ENCODE results near the gene NIPAL3.
"Not testable (repeated sequence)": the region's sequence is repeated elsewhere in the genome, so short reads cannot be mapped to it uniquely, and the experiment has no call there.

Gene NIPAL3

DNA sequence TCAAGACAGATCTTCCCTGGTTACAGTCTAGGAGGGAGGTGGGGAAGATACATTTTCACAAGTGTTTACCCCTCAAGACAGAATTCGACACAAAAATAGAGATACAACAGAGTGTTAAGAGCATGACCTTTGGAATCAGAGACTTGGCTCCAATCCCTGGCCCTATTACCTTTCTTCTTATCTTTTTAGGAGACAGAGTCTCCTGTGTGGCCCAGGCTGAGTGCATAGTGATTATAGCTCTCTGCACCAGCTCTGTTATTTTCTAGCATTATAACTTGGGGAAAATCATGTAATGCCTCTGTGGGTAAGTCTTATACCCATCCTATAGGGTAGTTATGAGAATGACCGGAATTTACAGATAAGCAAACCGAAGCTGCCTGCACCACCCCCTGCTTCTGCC, 9.8 kb downstream of the NIPAL3 start:
- DNase-seq (ENCODE audit: low read depth): no peak

DNA sequence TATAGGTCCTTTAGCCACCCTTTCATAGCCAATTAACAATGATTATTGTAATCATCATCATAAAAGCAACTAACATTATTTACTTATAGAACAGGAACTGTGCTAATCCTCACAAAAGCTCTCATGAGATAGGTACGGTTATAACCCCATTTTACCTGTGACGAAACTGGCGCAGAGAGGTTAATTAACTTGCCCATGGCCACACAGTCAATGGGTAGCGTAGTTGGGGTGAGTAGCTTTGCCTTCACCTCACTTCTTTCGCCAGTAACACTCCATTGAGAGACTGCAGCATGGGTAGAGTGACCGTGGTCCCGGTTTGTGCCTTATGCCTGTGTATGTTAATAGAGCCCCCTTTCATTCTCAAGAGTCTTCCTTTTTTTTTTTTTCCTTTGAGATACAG, 10.3 kb downstream of the NIPAL3 start:
- no peak for DNase-seq (ENCODE audit: low read depth)

DNA sequence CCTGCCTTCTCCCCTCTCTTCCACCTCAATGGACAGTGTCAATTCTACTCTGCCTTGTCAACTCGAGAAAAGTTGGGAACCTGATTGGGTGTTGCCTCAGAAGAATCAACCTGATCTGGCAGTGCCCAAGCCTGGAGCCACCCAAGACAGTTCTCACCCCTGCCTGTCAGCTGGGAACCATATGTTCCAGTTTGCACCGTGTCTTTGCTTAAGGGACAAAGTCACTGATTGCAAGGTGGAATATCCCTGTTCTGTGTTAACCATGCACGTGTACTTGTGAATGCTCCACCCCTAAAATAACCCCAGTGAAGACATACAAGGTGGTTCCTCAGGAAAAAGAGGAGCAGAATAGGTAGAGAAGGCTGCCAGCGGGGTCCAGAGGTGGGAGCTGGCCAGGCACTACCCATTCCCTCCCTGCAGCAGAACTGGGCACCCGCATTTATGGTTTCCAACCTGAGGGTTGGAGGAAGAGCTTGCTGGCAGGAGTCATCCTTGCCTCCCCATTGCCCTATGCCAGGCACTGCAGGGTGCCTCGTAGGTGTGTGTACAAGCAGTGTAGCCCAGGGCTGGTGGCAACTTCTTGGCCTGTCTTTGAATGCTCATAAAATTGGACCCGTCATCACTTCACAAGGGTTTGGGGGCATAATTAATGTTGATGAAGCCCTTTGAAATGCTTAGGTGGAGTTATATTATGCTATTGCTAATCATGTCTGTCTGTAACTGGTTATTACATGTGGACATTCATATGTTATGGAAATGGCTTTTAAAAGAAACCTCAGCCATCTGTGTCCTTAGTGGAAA, 11.3 kb downstream of the NIPAL3 start:
- DNase-seq (ENCODE audit: low read depth): no peak

DNA sequence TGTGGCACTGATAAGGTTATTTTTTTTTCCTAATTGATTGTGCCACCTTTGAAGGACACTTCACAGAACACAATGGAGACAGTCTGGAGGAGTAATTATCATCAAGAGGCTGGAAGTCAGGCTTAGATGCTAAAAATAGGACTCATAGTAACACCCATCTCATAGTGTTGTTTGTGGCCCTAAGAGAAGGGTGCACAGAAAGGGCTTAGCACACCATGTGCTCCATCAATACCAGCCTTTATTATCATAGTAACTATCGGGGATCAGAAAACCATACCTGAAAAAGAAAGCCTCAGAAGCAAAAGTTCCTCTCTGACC, 11.9 kb downstream of the NIPAL3 start:
- no peak for DNase-seq (ENCODE audit: low read depth)

DNA sequence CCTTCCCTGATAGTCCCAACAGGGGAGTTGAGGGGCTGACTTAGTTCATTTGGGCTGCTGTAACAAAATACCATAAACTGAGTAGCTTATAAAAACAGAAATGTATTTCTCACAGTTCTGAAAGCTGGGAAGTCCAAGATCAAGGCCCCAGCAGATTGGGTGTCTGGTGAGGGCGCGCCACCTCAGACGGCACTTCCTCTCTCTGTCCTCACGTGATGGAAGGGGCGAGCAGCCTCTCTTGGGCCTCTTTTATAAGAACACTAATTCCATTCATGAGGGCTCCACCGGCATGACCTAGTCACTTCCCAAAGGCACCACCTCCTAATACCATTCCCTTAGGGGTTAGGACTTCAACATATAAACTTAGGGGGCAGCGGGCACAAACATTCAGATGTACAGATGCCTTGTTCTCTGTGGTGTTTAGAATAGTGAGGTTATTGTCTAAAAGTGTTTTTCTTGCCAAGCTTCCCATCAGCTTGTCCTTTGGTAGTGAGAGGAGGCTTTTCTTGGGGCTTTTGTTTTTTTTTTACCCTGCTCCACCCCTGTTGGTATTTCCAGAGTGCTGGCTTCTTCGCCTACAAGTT, 20.3 kb downstream of the NIPAL3 start:
- DNase-seq (ENCODE audit: low read depth): no peak

DNA sequence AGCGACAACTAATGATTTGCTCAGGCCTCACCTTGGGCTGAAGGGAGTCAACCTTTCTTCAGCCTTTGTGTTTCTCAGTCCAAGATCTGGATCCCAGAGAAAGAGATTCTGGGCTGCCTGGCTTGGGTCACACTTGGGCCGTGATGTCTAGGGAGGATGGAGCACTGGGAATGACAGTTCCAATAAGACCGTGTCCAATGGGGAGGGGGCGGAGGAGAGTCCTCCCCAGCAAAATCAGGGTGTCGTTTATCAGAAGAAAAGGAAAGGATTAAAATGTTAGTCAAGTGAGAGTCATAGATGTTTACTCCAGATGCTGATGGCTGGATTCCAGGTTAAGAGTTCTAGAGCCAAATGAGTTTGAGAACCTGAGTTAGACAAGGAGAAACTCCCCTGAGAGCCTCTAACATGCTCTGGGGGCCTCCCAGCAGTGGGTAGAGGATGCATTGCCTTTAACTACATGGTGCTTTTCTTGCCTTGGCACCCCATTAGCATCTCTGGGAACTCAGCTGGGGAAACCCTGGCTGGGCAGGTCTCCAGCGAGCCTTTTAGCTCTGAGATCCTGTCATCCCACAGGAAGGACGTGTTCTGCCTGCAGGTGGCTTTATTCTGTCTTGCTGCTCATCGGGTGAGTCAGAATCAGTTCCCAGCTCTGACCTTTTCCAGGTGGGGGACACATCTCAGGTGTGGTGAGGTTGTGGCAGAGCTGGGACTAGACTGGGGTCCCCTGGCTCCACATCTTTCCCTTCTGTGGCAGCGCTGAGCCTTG, 22.2 kb downstream of the NIPAL3 start:
- DNase-seq (ENCODE audit: low read depth): no peak

DNA sequence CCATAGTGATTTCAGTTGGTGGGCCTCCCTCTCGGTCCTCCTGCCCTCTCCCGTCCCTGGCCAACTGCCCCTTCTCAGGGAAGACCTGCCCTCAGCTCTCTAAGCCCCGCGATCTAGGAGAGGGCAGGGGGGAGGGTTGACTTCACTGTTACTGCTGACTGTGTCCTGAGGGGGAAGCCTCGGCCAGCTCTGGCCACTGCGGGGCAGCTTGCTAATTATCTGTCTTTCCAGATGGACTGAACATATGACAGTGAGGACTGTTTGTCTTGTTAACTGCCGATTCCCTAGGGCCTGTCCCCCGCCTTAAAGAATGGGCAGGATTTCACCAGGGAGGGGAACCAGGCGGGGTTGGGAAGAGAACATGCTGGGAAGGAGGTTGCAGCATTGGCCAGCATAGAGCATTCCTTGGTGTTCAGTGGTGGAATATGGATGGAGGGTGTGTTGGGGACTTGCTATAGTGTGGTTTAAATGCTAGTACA, 22.9 kb downstream of the NIPAL3 start:
- DNase-seq (ENCODE audit: low read depth): no peak

DNA sequence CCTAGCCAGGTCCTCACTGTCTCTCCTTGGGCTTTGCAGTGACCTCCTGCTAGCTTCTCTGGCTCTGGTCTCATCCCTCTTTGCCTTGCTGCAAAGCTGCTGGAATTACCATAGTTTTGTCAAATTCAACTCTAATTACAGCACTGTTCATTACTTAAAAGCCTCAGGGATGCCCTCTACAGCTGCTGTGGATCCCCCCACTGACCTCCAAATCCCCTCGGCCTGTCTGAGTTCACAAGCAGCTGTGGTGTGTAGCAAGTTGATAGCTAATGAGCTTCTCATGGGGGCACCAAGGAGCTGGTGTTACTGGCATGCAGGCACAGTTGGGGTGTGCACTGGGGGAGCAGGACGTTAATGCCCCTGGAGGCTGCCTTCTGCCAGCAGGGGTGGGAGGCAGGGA, 24.8 kb downstream of the NIPAL3 start:
- no peak for DNase-seq (ENCODE audit: low read depth)

DNA sequence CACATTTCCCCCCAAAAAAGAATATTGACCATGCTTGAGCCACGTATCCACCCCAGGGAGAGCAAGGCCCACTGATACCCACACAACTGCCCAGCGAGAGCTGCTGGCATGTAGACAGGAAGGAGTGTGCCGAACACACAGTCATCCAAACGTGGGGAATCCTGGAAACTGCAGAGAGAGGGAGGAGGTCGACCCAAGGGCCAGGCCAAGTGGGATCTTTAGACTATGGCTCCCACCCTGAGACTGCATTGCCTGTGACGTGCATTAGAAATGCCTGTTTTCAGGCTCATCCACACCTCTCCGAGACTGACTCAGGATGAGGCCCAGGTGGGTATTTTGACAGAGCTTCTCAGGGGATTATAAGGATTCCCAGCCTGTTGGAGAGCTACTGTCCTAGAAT, 25.9 kb downstream of the NIPAL3 start:
- DNase-seq (ENCODE audit: low read depth): no peak

DNA sequence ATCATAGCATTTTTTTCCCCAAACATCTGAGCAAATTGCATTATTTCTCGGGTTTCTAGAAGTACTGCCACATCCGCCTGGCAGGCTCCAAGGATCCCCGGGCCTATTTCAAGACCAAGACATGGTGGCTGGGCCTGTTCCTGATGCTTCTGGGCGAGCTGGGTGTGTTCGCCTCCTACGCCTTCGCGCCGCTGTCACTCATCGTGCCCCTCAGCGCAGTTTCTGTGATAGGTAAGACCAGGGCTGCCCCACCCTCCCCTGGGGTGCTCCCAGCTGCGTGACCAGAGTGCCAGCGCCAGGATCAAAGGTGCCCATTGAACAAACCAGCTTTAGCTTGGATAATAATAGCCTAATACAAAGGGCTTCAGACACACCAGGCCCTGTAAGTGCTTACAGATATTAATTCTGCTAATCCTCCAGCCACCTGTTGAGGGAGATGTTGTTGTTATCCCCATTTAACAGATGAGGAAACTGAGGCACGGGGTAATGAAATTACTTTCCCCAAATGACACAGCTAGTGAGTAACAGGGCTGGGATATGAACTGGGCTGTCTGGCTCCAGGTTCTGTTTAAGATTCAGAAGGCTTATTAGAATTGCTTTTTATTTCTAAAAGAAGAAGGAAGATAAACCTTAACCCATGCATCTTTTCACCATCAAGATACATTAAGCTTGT, 26.5 kb downstream of the NIPAL3 start:
- DNase-seq (ENCODE audit: low read depth): no peak

DNA sequence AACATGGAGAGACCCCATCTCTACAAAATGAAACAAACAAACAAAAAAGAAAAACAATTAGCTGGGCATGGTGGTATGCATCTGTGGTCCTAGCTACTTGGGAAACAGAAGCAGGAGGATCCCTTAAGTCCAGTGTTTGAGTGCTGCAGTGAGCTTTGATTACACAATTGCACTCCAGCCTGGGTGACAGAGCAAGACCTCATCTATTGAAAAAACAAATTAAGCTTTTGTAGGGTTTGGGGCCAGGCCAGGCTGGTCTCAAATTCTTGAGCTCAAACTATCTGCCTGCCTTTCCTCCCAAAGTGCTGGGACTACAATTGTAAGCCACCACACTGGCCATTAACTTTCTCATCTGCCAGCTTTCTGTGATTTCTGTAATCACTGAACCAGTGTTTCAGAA, 27.2 kb downstream of the NIPAL3 start:
- DNase-seq (ENCODE audit: low read depth): no peak

DNA sequence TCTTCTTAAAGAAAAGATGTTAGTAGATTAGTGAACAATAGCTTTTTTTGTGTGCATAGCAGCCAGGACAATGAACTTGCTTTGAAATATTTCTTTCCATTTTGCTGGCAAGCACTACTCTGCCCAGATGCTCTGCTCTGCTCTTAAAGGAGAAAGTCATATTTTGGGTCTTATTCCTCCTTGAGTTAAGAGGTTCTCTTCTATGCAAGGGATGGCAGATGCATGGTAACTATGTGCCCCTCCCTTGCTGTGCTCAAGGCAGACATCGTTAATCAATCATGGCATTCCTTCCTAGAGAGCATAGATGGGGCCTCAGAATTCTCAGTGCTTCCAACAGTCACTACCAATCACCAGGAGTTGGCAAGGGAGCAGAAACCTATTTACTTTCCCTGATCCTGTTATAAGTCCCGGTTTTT, 27.6 kb downstream of the NIPAL3 start:
- DNase-seq (ENCODE audit: low read depth): no peak

DNA sequence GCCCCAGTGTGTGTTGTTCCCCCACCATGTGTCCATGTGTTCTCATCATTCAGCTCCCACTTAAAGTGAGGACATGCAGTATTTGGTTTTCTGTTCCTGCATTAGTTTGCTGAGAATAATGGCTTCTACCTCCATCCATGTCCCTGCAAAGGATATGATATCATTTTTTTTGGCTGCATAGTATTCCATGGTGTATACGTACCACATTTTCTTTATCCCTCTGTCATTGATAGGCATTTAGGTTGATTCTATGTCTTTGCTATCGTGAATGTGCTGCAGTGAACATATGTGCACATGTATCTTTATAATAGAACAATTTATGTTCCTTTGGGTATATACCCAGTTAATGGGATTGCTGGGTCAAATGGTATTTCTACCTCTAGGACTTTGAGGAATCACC, 30.8 kb downstream of the NIPAL3 start:
- DNase-seq (ENCODE audit: low read depth): not testable (repeated sequence)

DNA sequence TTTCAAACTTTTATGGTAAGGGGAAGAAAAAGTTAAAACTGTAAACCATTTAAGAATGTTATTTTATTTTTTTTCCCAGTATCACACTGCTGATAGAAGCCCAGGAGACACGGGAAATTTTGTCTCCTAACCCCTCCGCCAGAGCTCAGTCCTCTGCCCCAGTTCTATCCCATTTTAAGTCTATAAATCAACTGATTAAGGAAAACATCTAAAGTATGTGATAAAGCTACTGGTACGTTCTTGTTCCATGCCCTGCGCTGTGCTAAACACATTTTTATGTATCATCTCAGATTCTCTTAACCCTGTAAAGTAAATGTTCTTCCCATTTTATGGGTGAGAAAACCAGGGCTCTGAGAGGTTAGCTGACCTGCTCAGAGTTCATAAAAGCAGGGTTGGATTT, 34.7 kb downstream of the NIPAL3 start:
- no peak for DNase-seq (ENCODE audit: low read depth)

DNA sequence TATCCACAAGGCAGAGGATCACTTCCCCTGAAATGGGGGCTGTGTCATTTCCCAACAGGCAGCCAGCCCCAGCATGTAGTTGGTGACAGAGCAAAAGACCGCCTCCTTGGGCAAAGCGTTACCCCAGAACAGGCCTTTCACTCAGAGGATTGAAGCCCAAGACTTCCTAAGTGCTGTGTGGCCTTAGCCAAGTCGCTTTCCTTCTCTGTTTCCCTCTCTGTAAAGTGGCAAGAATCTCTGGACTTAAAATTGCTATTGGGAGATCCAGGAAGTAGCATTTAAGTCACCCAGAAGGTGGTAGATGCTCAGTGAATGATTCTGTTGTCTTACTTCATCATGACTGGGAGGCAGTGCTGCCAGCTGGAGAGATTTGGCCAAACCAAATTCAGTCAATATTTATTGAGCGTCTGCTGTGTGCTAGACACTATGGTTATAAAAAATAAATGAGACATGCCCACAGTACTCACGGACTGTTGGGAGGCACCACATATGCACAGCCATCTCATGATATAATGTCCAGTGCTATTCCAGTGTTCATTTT, 35.3 kb downstream of the NIPAL3 start:
- DNase-seq (ENCODE audit: low read depth): no peak

DNA sequence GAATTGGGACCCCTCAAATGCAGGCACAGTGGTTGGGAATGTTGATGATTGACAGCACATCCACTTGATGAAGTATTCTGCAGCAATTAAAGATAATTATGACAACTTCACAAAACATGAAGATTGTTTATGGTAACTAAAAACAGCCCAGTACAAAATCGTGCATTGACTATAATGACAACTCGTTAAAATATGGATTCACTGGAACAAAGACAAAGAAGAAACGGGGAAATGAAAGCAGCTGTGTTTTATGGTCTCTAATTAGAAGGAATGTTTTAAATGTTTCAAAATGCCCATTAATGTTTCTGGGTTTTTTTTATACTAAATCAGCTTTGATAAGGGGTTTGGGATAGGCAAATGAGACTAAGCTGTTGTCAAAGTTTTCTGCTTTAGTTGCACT, 36.1 kb downstream of the NIPAL3 start:
- DNase-seq (ENCODE audit: low read depth): no peak

DNA sequence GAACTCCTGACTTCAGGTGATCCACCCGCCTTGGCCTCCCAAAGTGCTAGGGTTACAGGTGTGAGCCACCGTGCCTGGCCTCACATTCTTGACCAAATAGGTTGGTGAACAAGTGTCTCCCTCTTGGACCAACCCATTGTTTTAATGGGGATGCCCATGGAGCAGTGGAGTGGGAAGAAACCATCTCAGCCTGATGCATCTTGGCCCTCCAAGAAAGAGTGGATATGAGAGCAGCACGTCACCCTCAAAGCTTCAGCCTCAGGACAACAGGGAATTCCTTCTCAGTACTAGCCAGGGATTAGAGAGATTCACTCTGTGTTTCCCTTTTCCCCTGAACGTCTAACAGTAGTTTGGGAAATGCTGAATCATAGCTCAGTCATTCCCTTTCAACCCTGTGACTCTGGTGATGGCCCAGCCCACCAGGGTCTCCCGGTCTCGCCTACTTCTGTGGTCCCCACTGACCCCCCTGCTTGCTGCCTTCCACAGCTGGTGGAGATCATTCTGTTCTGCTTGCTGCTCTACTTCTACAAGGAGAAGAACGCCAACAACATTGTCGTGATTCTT, 37.4 kb downstream of the NIPAL3 start:
- no peak for DNase-seq (ENCODE audit: low read depth)

DNA sequence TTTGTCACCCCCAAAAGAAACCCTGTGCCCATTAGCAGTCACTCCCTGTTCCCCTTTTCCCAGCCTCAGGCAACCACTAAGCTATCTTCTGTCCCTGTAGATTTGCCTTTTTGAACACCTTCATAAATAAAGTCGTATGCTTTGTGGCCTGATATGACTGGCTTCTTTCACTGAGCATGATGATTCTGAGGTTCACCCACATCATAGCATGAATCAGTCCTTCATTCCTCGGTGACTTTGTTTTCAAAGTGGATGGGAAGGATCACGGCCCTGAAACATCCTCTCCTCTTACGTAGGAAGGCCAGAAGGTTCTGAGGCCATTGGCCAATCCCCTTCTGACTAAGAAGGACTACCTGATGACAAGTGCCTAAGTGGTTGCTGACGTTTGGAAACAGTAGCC, 39.1 kb downstream of the NIPAL3 start:
- DNase-seq (ENCODE audit: low read depth): no peak

DNA sequence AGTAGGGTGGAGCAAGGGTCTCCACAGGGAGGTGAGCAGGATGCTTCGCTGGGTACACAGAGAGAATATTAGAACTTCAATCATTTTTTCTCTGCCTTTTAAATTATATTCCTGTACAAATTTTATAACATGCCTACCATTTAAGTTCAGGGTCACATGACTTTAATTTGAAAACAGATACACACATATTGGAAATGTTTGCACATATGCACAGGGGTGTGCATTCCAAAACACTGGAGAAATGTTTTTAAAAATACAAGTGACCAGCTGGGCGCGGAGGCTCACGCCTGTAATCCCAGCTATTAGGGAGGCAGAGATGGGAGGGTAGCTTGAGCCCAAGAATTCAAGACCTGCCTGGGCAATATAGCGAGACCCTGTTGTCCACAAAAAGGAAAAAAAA, 39.7 kb downstream of the NIPAL3 start:
- no peak for DNase-seq (ENCODE audit: low read depth)

DNA sequence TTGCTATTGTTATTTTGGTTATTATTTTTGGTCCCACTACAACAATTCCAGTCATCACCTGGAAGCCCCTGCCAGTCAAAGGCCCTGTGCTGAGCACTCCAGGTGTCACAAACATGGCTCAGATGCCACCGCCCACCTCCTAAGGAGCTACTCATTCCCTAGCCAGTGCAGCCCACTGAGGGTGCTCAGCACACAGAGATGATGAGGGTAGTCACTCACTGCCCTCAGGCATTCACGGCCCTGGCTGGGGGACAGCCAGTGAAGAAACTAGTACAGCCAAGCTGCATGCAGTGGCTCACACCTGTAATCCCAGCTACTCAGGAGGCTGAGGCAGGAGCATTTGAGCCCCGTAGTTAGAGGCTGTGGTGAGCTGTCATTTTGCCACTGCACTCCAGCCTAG, 42.3 kb downstream of the NIPAL3 start:
- no peak for DNase-seq (ENCODE audit: low read depth)

DNA sequence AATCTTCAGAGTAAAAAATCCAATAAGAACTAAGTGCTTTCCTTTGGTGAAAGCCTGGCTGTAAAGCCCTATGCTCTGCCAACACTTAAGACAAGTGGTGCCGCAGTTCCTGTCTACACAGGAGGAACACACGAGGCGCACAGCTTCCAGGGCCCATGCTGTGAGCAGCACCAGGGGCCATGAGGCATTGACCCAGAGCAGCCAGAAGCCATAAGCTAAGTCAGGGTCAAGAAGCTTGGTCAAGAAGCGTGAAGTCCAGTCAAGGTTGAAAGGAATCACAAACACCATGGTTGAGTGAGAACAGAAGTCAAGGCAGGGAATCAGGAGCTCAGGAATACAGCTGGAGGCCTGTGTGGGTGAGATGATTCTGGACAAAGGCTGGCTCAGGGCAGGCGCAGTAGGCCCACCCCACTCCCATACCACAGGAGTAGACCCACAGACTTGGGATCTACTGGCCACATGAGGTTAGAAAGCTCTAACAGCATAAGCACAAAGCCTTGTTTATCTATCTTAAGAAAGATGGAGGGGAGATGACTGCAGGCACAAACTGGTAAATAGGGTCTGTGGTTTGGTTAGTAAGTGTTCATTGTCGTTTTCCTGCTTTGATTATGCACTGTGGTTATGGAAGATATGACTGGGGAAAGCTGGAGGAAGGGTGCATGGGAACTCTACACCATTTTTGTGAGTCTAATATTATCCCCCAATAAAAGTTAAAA, 44.1 kb downstream of the NIPAL3 start:
- no peak for DNase-seq (ENCODE audit: low read depth)
